Measurements from ENCODE around the gene TANGO2. TPM values are rescaled to one million over a fixed set of nuclear protein-coding genes. Genes with fewer than 3 reads are reported as not detected.

The TANGO2 gene, protein sequence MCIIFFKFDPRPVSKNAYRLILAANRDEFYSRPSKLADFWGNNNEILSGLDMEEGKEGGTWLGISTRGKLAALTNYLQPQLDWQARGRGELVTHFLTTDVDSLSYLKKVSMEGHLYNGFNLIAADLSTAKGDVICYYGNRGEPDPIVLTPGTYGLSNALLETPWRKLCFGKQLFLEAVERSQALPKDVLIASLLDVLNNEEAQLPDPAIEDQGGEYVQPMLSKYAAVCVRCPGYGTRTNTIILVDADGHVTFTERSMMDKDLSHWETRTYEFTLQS
- 10 to 100 TPM; 31.7 to 56.7 (median 39.0) TPM for total RNA-seq

DNA sequence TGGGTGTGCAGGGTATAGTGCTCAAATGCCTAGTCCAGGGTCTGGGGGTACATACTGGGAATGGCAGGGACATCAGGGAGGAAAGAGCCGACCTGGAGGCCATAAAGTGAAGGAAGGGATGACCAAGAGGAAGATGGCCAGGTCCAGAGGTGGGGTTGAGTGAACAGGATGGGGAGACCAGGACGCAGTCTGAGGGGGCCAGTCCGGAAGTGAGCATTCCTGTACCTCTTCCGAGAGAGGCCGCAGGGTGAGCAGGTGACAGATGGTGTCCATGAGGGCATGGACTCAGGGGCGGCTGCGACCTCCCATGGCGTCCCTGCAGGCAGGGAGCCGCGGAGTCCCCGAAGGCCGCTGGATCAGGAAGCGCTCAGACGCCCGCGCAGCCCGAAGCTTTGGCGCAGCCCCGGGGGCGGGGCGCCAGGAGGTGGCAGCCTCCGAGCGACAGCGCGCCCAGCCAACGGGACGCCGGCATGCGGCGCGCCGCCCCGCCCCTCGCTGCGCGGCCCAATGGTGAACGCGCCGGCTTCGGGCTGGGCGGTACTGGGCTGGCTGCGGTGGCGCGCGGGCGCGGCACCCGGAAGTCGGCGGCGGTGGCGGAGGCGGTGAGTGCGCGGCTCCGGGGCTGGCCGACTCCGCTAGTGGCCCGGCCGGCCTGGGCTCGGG lies at the start of gene TANGO2:
TSS of gene TANGO2 (plus strand) at position 578 of the 663 bp plus-strand sequence. CDS start 15,689 bp downstream, outside the sequence.
- H3K27ac ChIP-seq = peak within 1 kb of the TSS; percentile 66 to 93 (median 86)
- H3K4me1 ChIP-seq = peaks cover 0 to 44% (median 24%) of the 10 kb centered on the region in 4 donors
- peak within 1 kb of the TSS; percentile 65 to 97 (median 83) for H3K4me3 ChIP-seq
- DNase-seq (ENCODE audit: low spot score in 2 of 2) = peak; percentile 86
- TF ChIP-seq, protein P1, sequence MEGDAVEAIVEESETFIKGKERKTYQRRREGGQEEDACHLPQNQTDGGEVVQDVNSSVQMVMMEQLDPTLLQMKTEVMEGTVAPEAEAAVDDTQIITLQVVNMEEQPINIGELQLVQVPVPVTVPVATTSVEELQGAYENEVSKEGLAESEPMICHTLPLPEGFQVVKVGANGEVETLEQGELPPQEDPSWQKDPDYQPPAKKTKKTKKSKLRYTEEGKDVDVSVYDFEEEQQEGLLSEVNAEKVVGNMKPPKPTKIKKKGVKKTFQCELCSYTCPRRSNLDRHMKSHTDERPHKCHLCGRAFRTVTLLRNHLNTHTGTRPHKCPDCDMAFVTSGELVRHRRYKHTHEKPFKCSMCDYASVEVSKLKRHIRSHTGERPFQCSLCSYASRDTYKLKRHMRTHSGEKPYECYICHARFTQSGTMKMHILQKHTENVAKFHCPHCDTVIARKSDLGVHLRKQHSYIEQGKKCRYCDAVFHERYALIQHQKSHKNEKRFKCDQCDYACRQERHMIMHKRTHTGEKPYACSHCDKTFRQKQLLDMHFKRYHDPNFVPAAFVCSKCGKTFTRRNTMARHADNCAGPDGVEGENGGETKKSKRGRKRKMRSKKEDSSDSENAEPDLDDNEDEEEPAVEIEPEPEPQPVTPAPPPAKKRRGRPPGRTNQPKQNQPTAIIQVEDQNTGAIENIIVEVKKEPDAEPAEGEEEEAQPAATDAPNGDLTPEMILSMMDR (IDR thresholded peaks at IDR 0.05) = peak in 2 of 5 experiments; percentile 13 to 30
- TF ChIP-seq EP300 (IDR thresholded peaks at IDR 0.05) (peak in 1 of 2 donors; percentile 53), POLR2A (IDR thresholded peaks at IDR 0.05) (peak; percentile 81 to 83)
- H3K27me3 ChIP-seq = no peaks in the 10 kb centered on the region
- 1 to 3% methylated on average over 10 to 51 of the region's 61 CpGs for WGBS, 2 donors
- no peaks in the 10 kb centered on the region for H3K9me3 ChIP-seq
- peaks cover 0 to 8% (median 0%) of the 10 kb centered on the region in 3 donors for H3K36me3 ChIP-seq

DNA sequence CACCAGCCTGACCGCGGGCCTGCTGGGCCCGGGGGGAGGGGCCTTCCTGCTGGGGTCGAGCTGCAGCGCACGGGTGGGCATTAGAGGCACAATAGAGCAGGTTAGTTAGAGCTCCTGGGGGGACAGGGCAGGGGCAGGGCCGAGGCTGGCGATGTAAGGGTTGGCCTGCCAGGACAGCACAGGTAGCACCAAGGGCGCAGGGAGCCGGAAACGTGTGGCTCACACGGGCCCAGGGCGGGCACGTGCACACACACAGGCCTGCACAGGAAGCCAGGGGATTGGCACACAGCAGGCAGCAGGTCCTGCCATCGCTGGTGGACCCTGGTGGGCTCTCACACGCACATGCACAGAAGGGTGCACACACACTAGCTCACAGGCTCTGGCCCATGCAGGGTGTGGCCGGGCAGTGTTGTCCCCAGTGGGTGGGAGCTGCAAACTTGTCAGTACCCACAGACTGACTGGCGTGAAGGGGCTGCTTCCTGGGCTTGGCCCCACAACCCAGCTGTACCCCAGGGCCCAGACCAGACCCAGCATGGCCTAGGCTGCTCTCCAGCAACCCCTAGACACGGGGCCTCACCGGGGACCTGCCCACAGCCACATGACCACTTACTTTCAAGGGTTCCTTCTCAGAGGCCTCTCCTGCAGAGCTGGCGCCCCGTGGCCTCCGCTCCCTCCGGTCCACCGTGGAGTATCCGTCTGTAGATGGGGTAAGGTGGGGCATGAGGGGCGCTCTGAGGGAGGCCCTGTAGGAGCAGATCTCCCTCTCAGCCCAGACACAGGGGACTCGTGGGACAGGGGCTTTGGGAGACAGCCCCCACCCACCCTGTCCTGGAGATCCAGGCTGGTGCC lies 49.4 kb upstream of the TANGO2 start:
- H3K27me3 ChIP-seq = no peaks in the 10 kb centered on the region
- no peak for TF ChIP-seq POLR2A (IDR thresholded peaks at IDR 0.05)
- no peak for TF ChIP-seq EP300 (IDR thresholded peaks at IDR 0.05)
- TF ChIP-seq, protein P1 (IDR thresholded peaks at IDR 0.05) = no peak
- no peak overlapping the region for H3K4me3 ChIP-seq
- peak overlapping the region in 2 of 4 donors; percentile 69 to 73 for H3K27ac ChIP-seq
- H3K9me3 ChIP-seq = no peaks in the 10 kb centered on the region
- peaks cover 0 to 85% (median 5%) of the 10 kb centered on the region in 3 donors for H3K36me3 ChIP-seq
- no peak for DNase-seq (ENCODE audit: low spot score in 2 of 2)
- WGBS, 2 donors = 52 to 63% methylated on average over 19 to 27 of the region's 28 CpGs
- H3K4me1 ChIP-seq = peaks cover 0 to 38% (median 8%) of the 10 kb centered on the region in 4 donors

DNA sequence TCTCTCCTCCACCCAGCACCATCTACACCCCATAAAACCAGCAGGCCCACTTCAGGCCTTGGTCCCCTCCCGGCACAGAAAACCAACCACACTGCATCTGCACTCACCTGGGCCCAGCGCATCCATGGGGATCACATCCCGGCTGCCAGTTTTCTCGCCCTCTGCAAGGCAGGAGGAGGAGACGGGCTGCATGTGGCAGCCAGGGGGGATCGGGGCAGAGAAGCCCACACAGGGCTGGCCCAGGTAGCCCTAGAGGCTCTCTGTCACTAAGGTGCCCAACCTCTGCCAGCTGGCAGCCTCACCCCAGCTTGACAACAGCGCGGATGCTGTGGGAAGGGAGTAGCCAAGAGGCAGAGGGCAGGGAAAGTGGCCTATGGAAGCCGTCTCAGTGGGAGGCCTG lies 48.7 kb upstream of the TANGO2 start:
- no peak for DNase-seq (ENCODE audit: low spot score in 2 of 2)
- TF ChIP-seq, protein P1 (IDR thresholded peaks at IDR 0.05) = no peak
- no peak for TF ChIP-seq POLR2A (IDR thresholded peaks at IDR 0.05)
- no peak for TF ChIP-seq EP300 (IDR thresholded peaks at IDR 0.05)
- peaks cover 0 to 85% (median 5%) of the 10 kb centered on the region in 3 donors for H3K36me3 ChIP-seq
- 77 to 84% methylated on average over 8 to 9 of the region's 9 CpGs for WGBS, 2 donors
- no peaks in the 10 kb centered on the region for H3K9me3 ChIP-seq
- peak overlapping the region in 2 of 4 donors; percentile 69 to 73 for H3K27ac ChIP-seq
- H3K4me1 ChIP-seq = peaks cover 0 to 38% (median 8%) of the 10 kb centered on the region in 4 donors
- H3K4me3 ChIP-seq = no peak overlapping the region
- H3K27me3 ChIP-seq = no peaks in the 10 kb centered on the region

DNA sequence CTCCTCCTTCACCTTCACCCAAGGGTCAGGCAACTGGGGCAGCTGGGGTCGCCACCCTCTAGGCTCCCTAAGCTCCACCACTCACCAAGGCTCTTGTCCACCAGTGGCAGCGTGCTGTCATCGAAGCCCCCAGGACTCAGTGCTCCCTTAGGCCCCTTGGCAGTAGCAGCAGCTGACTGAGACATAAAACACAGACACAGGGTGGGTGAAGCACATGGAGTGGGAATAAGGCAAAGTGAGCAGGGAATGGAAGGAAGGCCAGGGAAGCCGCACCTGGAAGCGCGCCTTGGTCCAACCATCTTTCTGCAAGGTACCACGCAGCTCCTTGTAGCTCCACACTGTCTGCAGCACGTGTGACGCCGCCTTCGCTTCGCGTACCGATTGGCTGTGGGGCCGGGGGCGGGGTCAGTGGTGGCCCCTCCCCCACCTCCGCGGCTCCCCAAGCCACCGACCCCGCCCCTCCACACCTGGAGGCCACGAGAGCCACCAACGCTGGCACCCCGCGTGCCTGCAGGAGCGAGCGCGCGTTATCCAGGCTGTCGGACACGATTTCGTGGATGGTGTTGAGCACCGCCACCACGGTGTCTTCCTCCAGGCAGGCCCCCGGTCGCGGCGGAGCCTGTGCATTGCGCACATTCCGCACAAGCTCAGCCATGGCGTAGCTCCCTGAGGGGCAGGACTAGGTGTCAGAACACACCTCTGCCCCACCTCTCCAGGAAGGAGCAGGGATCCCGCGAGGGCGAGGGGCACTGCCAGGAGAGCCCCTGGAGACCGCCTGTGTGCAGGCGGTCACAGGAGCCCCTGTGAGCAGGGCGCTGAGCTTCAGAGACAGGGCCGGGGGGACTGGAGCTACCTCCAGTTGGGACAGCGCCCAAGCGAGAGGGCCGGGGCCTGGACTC lies 48.0 kb upstream of the TANGO2 start:
- whole genome bisulfite sequencing, 2 donors = 84 to 88% methylated on average over 39 to 43 of the region's 50 CpGs
- H3K36me3 ChIP-seq = peaks cover 0 to 85% (median 5%) of the 10 kb centered on the region in 3 donors
- DNase-seq (ENCODE audit: low spot score in 2 of 2) = no peak

More for the DNA sequence above, 48.0 kb upstream of the TANGO2 start:
- no peaks in the 10 kb centered on the region for H3K27me3 ChIP-seq
- H3K9me3 ChIP-seq = no peaks in the 10 kb centered on the region
- H3K4me1 ChIP-seq = peaks cover 0 to 38% (median 8%) of the 10 kb centered on the region in 4 donors
- TF ChIP-seq, protein P1 (IDR thresholded peaks at IDR 0.05) = no peak
- TF ChIP-seq EP300 (IDR thresholded peaks at IDR 0.05) (no peak), POLR2A (IDR thresholded peaks at IDR 0.05) (no peak)
- peak overlapping the region in 2 of 4 donors; percentile 69 to 73 for H3K27ac ChIP-seq
- no peak overlapping the region for H3K4me3 ChIP-seq
